Activated gamma-delta T cell treated with Interleukin-2 at 50 U/mL for 16 hours (primary cell): Measurements from ENCODE around the gene NUDT5.
"Not testable (repeated sequence)": the region's sequence is repeated elsewhere in the genome, so short reads cannot be mapped to it uniquely, and the experiment has no call there.

ENCODE experiments used
- DNase-seq: peaks from one replicate; pipeline ENCODE4 v3.0.0-alpha.2; 2020

NUDT5 gene

GRCh38 chr10:12202226-12202625 lies 6.5 kb upstream of the NUDT5 start:
- no peak for DNase-seq

DNA sequence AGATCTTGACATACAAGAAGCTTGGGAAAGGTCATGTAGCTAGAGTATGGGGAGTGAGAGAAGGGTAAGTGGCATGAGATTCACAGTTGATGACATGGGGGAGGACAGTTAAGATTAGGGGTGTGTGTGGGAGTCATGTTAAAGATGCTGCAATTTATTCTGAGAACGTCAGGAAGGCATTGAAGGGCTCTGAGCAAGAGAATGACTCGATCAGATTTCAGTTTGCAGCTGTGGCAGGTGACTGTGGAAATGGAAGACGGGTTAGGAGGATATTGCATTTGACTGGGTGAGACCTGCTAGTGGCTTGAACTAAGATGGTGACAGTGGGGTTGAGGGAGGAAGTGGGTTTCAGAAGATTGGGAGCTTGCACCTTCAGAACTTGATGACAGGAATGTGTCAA lies 5.9 kb upstream of the NUDT5 start:
- no peak for DNase-seq

- no peak for DNase-seq
Measured at GRCh38 chr10:12200850-12201249, 5.2 kb upstream of the NUDT5 start.

- DNase-seq: no peak
Measured at GRCh38 chr10:12198156-12198555, 2.5 kb upstream of the NUDT5 start.

GRCh38 chr10:12196531-12197211 lies 980 bp upstream of the NUDT5 start:
- no peak for DNase-seq

- DNase-seq: peak; percentile 3
Measured at GRCh38 chr10:12195281-12195602, 449 bp downstream of the NUDT5 start.

- DNase-seq: peak; percentile 16
Measured at GRCh38 chr10:12194752-12195271, 879 bp downstream of the NUDT5 start.

DNA sequence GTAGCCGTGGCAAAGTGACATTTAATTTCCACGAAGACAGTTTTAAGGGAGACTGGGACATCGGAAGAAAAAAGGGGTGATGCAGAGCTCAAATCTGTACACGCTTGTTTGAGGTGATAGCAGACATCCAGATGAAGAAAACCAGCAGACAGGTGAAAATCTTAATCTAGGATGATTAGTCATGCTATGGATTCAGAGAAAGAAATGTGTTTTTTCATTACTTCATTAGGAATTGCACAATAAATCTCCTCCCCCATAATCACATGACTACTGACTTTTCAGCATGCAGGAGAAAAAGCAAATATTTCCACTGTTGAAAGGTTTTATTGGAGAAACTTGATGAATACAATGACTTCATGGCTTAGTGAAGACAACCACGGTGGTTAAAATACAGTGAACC lies 2.5 kb downstream of the NUDT5 start:
- DNase-seq: no peak

GRCh38 chr10:12191715-12192114 lies 4.0 kb downstream of the NUDT5 start:
- DNase-seq: no peak

GRCh38 chr10:12189426-12189825 lies 6.3 kb downstream of the NUDT5 start:
- no peak for DNase-seq

DNA sequence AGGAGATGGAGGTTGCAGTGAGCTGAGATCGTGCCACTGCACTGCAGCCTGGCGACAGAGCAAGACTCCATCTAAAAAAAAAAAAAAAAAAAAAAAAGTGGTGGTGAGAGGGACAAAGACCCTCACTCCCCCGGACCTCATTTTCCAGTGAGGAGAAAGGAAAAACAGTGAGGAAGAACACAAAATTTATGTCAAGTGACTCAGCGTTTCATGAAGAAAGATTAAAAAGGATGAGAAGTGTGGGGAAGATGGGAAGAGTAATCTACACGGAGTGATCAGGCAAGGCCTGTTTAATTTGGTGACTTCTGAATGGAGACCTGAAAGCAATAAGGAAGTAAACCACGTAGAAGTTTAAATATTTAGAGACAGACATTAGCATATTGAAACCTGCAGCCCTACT lies 7.0 kb downstream of the NUDT5 start:
- DNase-seq: no peak

DNA sequence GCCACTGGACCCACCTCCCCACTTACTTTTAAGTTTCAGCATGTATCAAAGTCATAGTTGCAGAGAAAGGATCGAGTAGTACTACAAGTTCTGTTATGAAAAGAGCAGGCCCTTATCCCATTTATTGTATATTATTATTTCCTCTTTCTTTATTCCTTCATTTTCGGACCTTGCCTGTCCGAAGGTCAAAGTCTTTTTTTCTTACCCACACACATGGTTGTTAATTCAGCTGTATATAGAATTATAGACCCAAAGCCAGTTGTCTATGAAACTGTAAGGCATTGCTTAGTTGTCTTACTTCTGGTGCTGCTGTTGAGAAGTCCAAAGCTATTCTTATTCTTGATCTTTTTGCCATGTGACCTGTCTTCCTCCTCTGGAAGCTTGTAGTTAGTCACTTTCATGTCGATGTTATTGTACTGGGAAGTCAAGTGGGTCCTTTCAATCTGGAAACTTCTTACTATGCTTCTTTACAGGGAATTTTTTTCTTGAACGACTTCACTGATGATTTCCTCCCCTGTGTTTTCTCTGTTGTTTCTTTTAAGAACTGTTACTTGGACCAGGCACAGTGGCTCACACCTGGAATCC lies 8.3 kb downstream of the NUDT5 start:
- DNase-seq: no peak

GRCh38 chr10:12186323-12186722 lies 9.4 kb downstream of the NUDT5 start:
- no peak for DNase-seq

- no peak for DNase-seq
Measured at GRCh38 chr10:12184165-12184564, 11.5 kb downstream of the NUDT5 start.

DNA sequence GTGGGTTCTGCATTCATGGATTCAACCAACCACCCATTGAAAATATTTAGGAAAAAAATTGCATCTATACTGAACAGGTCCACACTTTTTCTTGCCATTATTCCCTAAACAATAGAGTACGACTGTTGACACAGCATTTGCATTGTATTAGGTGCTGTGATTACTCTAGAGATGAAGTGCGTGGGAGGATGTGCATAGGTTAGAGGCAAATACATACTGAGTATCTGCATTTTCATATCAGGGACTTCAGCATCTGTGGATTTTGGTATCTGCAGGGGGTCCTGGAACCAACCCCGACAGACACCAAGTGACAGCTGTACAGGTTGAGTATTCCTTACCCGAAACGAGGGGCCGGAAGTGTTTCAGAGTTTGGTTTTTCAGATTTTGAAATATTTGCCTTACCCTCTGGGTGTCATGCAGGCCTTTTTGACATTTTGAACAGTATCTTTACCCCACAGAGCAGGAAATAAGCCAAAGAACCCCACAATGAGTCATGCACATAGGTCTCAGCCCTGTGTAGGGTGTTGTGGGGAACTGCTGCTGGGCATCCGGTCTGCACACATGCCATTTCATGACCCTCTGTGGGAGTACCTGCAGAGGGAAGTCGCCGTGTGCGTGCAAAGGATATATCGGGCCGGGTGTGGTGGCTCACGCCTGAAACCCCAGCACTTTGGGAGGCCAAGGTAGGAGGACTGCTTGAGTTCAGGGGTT lies 14.5 kb downstream of the NUDT5 start:
- peak; percentile 74 for DNase-seq

DNA sequence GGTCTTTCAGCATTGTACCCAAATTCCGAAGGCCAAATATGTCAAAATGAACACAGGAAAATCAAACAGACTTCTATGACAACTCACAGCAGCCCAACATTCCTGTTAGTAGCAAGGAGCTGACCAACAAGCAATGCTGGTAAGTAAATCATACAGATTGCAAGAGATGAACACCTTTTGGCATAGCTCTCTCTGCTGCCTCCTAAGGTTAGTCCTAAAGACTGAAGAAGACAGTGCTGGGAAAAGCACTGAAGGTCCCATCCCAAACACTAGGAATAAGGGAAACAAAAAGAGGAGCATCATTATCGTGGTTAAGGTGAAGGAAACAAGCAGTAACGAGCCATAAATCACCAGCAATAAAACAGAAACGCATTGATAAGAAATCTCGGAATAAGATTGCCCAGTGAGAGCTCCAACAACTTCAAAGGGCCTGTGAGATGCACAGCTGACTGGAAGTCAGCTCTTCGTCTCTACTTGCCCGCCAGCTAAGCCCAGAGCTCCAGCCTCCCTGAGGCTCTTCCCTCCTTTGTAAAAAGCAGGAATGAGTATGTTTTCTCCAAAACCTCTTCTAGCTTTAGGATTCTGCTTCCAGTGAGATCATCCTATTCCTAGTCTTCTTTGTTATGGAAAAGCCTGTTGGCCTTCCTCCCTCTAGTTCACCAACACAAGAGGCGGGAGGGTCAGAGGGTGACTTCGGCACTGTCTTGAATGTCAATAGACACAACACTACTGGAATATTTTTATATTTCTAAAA lies 15.3 kb downstream of the NUDT5 start:
- no peak for DNase-seq

DNA sequence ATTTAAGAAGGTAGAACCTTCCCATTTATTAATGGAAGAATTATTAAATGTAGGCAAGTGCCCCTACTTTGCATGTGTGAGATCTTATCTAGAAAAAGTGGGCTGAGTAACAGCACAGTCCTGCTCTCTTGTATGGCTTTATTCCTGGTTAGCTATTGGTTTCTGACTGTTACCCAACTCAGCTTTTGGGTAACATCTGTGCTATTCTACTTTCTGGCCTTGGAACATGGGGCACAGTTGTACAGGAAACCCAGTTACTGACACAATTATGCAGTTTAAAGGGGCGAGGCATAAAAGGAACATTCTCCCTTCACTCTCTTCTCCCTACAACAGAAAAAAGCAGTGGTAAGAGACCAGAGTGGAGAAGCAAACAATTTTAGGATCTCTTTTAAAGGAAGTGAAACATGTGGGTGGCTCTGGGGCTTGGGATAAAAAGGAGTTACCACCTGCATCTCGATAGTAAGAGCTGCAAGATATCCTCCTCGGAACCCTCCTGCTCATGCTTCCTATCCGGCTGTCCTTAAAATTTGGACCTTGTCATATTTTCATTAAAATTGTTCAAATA lies 16.0 kb downstream of the NUDT5 start:
- DNase-seq: no peak

DNA sequence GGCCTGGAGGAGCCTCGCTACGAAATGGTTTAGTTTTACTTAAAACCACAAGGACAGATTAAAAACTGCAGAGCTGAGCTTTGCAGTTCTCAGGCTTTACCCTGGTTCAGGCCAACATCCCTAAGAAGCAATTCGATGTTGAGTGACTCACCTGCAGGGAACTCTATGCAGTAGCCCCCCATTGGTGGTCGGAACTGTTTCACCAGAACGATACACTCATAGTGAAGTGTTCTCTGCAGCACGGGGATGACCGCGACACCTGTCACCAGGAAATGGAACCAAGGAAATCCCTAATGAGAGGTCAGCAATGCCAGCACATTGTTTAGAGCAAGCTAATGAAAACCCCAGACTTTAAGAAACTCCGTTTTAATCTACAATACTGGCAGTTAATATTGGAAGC lies 18.0 kb downstream of the NUDT5 start:
- no peak for DNase-seq

DNA sequence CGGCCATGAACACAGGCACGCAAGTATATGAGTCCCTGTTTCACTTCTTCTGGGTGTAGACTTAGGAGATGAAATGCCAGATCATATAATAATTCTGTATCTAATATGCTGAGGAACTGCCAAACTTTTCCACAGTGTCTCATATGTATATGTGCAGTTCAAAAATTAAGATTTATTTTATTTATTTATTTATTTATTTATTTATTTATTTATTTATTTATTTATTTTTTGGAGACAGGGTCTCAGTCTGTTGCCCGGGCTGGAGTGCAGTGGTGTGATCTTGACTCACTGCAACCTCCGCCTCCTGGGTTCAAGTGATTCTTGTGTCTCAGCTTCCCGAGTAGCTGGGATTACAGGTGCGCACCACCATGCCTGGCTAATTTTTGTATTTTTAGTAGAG lies 24.2 kb downstream of the NUDT5 start:
- not testable (repeated sequence) for DNase-seq

DNA sequence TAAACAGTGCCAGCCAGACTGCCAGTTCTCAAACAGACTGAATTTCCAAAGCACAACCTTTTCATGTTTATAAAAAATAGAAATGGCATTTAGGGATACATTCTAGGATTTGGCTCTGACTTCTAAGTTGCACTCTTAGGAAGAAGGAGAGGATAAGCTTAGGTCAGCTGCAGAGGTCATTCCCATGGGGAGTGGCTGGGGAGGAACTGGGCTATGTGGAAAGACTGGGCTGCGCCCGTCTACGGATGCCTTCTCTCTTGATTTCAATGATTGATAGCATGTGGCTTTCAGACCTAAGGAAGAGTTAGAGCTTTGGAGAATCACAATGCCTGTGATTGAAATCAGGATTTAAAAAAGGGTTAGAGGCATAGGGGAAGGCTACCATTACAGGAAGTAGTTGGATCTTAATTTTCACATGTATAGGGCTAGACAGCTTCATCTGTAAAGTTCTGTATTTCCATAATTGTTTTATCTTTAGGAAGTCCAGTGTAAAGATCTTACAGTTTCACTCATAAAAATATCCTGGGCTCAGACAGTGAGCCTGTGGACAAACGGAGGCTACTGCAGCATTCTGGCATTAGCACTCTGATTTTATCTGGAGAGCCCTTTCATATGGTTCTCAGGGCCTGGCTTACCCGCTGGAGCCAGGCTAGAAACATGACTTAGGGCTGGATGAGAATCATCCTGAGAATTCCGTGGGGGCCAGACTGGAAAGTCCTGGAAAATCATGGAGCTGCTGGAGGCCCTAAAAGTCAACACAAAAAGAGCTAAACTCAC lies 29.5 kb downstream of the NUDT5 start:
- no peak for DNase-seq

- DNase-seq: no peak
Measured at GRCh38 chr10:12165036-12165435, 30.7 kb downstream of the NUDT5 start.

- DNase-seq: no peak
Measured at GRCh38 chr10:12164085-12164484, 31.6 kb downstream of the NUDT5 start.
